ENCODE results near the gene SLC6A2. TPM values are rescaled to one million over a fixed set of nuclear protein-coding genes. Genes with fewer than 3 reads are reported as not detected.

SLC6A2 gene
- total RNA-seq, 4 donors from 2014 or later = not detected

DNA sequence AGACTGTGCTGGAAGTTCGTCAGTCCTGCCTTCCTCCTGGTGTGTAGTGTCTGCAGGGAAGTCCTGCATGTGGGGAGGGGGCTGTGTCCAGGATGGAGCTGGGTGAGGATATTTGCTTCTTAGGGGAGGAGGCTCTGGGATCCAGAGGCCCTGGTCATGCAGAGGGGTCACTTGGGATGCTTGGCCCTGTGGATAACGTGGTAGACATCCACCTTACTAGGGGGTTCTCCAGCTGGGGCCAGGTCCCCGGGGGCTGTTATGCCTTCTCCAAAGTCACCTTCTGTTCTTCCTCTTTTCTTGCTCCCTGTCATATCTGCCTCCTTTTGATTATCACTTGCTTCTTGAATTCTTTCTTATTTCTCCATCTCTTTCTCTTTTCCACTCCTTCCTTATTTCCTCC lies 43.8 kb downstream of the SLC6A2 start:
- Histone ChIP-seq H3K4me3 (replicated peaks in 1 of 3) (no peak overlapping the region), H3K9me3 (no peaks in the 10 kb centered on the region), H3K36me3 (no peaks in the 10 kb centered on the region), H3K27me3 (no peaks in the 10 kb centered on the region), H3K4me1 (no peaks in the 10 kb centered on the region), H3K27ac (no peak overlapping the region)
- intact Hi-C loops (cut with DNase I) = loop anchor here (5.0 kb wide), 1 partner anchor 152 kb away; no protein-coding TSS in a partner anchor
- TF ChIP-seq, protein P1, sequence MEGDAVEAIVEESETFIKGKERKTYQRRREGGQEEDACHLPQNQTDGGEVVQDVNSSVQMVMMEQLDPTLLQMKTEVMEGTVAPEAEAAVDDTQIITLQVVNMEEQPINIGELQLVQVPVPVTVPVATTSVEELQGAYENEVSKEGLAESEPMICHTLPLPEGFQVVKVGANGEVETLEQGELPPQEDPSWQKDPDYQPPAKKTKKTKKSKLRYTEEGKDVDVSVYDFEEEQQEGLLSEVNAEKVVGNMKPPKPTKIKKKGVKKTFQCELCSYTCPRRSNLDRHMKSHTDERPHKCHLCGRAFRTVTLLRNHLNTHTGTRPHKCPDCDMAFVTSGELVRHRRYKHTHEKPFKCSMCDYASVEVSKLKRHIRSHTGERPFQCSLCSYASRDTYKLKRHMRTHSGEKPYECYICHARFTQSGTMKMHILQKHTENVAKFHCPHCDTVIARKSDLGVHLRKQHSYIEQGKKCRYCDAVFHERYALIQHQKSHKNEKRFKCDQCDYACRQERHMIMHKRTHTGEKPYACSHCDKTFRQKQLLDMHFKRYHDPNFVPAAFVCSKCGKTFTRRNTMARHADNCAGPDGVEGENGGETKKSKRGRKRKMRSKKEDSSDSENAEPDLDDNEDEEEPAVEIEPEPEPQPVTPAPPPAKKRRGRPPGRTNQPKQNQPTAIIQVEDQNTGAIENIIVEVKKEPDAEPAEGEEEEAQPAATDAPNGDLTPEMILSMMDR (IDR thresholded peaks at IDR 0.05) = no peak
- TF ChIP-seq POLR2A (IDR thresholded peaks at IDR 0.05) = no peak
- 74 to 85% methylated on average over 2 to 3 of the region's 3 CpGs for WGBS, 2 donors
- DNase-seq = no peak

DNA sequence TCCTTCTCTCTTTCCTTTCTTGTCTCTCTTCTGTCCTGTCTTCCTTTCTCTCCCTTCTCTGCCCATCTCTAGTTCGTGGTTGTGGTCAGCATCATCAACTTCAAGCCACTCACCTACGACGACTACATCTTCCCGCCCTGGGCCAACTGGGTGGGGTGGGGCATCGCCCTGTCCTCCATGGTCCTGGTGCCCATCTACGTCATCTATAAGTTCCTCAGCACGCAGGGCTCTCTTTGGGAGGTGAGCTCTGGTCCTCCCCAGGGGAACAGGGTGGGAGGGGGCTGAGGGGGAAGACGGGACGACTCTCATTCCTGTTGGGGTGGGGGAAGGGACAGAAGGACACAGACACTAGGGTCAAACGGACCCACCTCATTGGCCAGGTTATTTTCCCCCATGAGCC lies 44.3 kb downstream of the SLC6A2 start:
- H3K27ac ChIP-seq = no peak overlapping the region
- intact Hi-C loops (cut with DNase I) = no loop called here
- TF ChIP-seq, protein P1 (IDR thresholded peaks at IDR 0.05) = no peak
- TF ChIP-seq POLR2A (IDR thresholded peaks at IDR 0.05) = no peak
- H3K27me3 ChIP-seq = no peaks in the 10 kb centered on the region
- no peaks in the 10 kb centered on the region for H3K9me3 ChIP-seq
- no peak overlapping the region for H3K4me3 ChIP-seq (replicated peaks in 1 of 3)
- H3K4me1 ChIP-seq = no peaks in the 10 kb centered on the region
- no peak for DNase-seq
- WGBS, 2 donors = 87 to 91% methylated on average over 10 of the region's 10 CpGs
- no peaks in the 10 kb centered on the region for H3K36me3 ChIP-seq

DNA sequence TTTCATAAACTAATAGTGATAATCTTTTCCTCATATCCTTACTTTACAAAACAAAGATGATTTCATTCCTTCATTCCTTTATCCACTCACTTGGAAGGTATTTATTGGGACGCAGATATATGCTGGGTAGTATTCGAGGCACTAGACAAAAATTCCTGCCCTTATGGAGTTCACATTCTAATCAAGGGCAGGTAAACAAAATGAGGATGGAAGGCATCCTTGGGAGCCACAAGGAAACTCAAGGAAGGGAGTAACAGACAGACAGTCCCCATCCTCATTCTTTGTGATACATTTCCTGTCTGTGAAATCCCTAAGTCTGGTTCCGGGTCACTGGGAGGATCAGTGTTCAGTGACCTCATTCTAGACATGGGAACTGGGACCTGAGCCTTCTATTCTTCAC lies 45.2 kb downstream of the SLC6A2 start:
- Histone ChIP-seq H3K27me3 (no peaks in the 10 kb centered on the region), H3K27ac (no peak overlapping the region), H3K36me3 (no peaks in the 10 kb centered on the region), H3K4me1 (no peaks in the 10 kb centered on the region), H3K4me3 (replicated peaks in 1 of 3) (no peak overlapping the region), H3K9me3 (no peaks in the 10 kb centered on the region)
- TF ChIP-seq POLR2A (IDR thresholded peaks at IDR 0.05) = no peak
- TF ChIP-seq, protein P1 (IDR thresholded peaks at IDR 0.05) = no peak
- WGBS, 2 donors = 86 to 93% methylated on average over 3 of the region's 3 CpGs
- DNase-seq = no peak
- intact Hi-C loops (cut with DNase I) = no loop called here

DNA sequence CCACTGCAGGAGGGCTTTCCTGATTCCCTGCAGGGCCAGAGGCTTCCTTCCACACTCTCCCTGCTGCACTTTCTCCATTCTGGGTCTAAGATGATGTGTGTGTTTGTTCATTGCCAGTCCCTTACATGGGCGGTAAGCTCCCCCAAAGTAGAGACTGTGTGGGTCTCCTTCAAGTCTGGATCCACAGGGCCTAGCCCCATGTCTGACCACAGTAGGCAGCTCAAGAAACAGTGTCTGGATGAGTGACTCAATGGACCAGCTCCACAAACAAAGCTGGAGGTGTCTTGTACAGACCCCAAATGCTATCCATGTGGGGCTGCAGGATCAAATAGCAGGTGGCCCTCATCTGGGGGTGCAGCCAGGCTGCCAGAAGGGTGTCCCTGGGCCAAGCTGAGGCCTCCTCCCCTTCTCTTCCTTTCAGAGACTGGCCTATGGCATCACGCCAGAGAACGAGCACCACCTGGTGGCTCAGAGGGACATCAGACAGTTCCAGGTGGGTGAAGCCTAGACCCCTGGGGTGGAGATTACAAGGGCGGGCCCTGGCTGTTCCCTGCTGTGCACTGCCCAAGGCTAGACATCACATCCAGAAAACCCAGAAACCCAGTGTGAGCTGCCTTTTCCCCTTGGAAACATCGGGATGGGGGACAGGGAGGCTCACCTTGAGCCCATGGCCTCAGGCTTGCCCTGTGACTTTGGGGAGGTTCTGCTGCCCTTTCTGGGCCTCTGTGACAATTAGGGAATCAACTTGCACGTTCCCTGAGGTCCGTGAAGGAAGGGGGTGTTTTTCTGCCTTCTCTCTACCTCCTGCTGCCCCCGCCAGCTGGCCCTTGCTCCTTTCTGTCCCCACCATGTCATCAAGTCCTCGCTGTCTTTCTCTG lies 45.9 kb downstream of the SLC6A2 start:
- no peak overlapping the region for H3K4me3 ChIP-seq (replicated peaks in 1 of 3)
- H3K27me3 ChIP-seq = no peaks in the 10 kb centered on the region
- TF ChIP-seq, protein P1 (IDR thresholded peaks at IDR 0.05) = peak; percentile 17 to 77 (median 66)
- no peak for TF ChIP-seq POLR2A (IDR thresholded peaks at IDR 0.05)
- 69 to 72% methylated on average over 7 to 9 of the region's 9 CpGs for WGBS, 2 donors
- no peaks in the 10 kb centered on the region for H3K9me3 ChIP-seq
- no peaks in the 10 kb centered on the region for H3K4me1 ChIP-seq
- peak; percentile 68 to 76 for DNase-seq
- H3K36me3 ChIP-seq = no peaks in the 10 kb centered on the region
- intact Hi-C loops (cut with DNase I) = loop anchor here (2.0 kb wide), 1 partner anchor 237 kb away; no protein-coding TSS in a partner anchor
- H3K27ac ChIP-seq = no peak overlapping the region

Measured in thyroid gland (tissue), 4 donors.